ENCODE data around the gene ACADS. TPM values are rescaled to one million over a fixed set of nuclear protein-coding genes. Genes with fewer than 3 reads are reported as not detected.

The ACADS gene
- total RNA-seq, 1 experiment from 2014 or later, result 3.4 TPM

DNA sequence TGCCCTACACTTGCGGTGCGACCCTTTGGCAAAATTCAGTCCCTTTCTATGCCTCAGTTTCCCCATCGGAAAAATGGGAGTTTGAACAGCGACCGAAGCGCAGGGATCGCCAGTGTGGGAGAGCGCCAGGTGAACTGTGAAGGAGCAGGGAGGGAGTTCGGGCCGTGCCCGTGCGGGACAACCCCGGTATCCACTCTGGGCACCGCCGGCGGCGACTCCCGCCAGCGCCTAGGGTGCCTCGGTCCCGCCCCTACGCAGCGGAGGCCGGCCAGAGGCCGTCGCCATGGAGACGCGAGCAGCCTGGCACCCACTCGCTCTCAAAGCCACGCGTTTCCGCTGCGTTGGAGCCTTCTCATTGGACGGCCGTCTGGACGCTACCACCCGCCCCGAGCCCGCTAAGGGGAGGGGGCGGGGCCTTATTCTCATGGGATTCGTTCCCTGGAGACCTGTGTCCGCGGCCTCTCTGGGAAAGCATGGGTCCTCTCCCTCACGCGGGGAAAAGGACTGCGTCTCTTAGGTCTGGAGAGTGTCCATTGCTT is 39.4 kb upstream of the ACADS start:
- TF ChIP-seq, protein P1, sequence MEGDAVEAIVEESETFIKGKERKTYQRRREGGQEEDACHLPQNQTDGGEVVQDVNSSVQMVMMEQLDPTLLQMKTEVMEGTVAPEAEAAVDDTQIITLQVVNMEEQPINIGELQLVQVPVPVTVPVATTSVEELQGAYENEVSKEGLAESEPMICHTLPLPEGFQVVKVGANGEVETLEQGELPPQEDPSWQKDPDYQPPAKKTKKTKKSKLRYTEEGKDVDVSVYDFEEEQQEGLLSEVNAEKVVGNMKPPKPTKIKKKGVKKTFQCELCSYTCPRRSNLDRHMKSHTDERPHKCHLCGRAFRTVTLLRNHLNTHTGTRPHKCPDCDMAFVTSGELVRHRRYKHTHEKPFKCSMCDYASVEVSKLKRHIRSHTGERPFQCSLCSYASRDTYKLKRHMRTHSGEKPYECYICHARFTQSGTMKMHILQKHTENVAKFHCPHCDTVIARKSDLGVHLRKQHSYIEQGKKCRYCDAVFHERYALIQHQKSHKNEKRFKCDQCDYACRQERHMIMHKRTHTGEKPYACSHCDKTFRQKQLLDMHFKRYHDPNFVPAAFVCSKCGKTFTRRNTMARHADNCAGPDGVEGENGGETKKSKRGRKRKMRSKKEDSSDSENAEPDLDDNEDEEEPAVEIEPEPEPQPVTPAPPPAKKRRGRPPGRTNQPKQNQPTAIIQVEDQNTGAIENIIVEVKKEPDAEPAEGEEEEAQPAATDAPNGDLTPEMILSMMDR (conservative IDR thresholded peaks at IDR 0.05; ENCODE audit: low read depth, low read length), result no peak
- TF ChIP-seq EZH2 (IDR thresholded peaks at IDR 0.05; ENCODE audit: borderline replicate concordance, low read depth, low read length, poor library complexity, severe bottlenecking), result no peak
- no peaks in the 10 kb centered on the region for H3K9me3 ChIP-seq (ENCODE audit: low read depth, low read length, poor library complexity, severe bottlenecking)
- DNase-seq (ENCODE audit: low spot score), result peak; percentile 99
- H3K27ac ChIP-seq (ENCODE audit: low read depth, low read length, poor library complexity, severe bottlenecking), result peak overlapping the region; percentile 98
- intact Hi-C loops (cut with micrococcal nuclease; ENCODE audit: unreplicated experiment), result no loop called here
- ChIA-PET CTCF (no interaction called here), POLR2A (ENCODE audit: low non-redundant PET) (no interaction called here)
- H3K36me3 ChIP-seq (ENCODE audit: insufficient read depth, low read length, poor library complexity, severe bottlenecking), result no peaks in the 10 kb centered on the region
- no peaks in the 10 kb centered on the region for H3K27me3 ChIP-seq (replicated peaks; ENCODE audit: insufficient read depth, low read depth, low read length, poor library complexity)
- peak overlapping the region; percentile 93 for H3K4me3 ChIP-seq (ENCODE audit: low read depth, low read length, poor library complexity, severe bottlenecking)
- peaks cover 23% of the 10 kb centered on the region for H3K4me1 ChIP-seq (ENCODE audit: insufficient read depth, low read length, poor library complexity, severe bottlenecking)
- BruUV-seq (replicated peaks), result no TSS peak

DNA sequence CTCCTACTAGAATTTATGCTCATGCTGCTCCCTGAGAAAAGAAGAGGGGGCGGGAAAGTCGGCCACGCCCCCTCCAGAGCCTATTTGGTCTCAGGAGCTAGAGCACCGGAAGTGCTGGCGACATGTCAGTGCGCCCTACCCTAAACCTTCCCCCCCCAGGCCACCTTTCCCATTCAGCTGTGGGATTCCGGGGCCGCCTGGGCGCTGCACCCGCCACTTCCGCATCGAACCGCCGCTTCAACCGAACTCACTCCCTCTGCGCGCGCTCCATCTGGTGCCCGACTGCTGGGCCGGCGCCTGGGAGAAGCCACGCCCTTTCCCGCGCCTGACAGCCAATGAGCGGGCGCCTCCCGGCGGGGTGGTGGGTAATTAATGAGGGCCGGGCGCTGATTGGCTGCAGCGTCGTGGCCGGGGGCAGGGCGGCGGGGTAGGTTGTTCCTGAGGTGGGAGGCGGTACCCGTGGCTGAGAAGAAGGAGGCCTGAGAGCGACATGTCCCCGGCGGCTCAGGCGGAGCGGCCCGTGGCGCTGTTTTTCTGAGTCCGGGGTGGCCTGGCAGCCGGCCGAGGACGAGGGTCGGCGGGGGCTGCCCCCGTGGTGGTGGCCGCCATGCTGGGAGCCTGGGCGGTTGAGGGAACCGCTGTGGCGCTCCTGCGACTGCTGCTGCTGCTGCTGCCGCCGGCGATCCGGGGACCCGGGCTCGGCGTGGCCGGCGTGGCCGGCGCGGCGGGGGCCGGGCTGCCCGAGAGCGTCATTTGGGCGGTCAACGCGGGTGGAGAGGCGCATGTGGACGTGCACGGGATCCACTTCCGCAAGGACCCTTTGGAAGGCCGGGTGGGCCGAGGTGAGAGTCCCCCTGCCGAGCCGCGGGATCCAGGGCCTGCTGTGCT is 38.7 kb upstream of the ACADS start, which contains the start of gene MLEC:
Gene MLEC (plus strand): TSS at position 460 of the 888 bp plus-strand sequence. CDS start 148 bp downstream, at position 608.
- intact Hi-C loops (cut with micrococcal nuclease; ENCODE audit: unreplicated experiment), result no loop called here
- BruUV-seq (replicated peaks), result no TSS peak
- POLR2A ChIA-PET (ENCODE audit: low non-redundant PET), result interaction anchor here (0.6 kb wide), 1 partner anchor 27 kb away, joined by 3 read pairs; no protein-coding TSS in a partner anchor

DNA sequence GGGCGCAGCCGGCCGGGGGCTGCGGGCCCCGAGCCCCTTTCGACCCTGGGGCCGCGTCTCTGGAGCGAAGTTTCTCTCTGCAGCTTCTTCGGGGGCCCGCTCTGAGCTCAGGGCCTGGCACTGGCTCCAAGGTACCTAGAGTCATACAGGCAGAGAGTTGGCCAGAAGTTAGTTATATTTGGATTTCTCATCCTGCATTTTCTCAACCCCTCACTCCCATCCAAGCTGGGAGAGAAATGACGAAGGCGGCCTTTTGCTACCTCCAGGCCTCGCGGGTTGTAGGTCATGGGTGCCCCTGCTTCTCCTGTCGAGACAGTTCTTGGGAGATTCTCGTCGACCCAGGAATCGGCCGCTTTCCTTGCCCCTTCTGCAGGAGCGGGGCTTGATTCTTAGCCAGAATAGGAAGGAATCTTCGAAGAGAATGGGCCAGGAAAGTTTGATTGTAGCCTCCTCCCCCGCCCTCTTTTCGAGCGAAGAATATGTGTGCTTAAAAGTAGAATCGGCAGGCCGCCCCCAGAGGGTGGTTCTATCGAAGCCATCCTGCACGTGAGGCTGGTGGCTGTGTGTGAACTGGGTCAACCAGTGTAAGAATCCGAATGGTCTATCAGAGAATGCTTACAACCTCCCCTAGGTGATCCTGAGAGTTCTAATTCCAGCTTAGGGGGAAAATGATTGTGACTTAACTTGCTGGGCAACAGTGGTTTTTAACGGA is 37.9 kb upstream of the ACADS start:
- intact Hi-C loops (cut with micrococcal nuclease; ENCODE audit: unreplicated experiment), result no loop called here
- ChIA-PET POLR2A (ENCODE audit: low non-redundant PET) (no interaction called here), CTCF (interaction anchor here (0.7 to 0.9 kb wide), 2 partner anchors 39 to 47 kb away, joined by 3 to 7 read pairs; partner anchors contain the start of gene CABP1)
- Histone ChIP-seq H3K36me3 (ENCODE audit: insufficient read depth, low read length, poor library complexity, severe bottlenecking) (no peaks in the 10 kb centered on the region), H3K9me3 (ENCODE audit: low read depth, low read length, poor library complexity, severe bottlenecking) (no peaks in the 10 kb centered on the region), H3K27me3 (replicated peaks; ENCODE audit: insufficient read depth, low read depth, low read length, poor library complexity) (no peaks in the 10 kb centered on the region), H3K4me1 (ENCODE audit: insufficient read depth, low read length, poor library complexity, severe bottlenecking) (peaks cover 24% of the 10 kb centered on the region), H3K27ac (ENCODE audit: low read depth, low read length, poor library complexity, severe bottlenecking) (peak overlapping the region; percentile 98), H3K4me3 (ENCODE audit: low read depth, low read length, poor library complexity, severe bottlenecking) (peak overlapping the region; percentile 93)
- TF ChIP-seq, protein P1 (conservative IDR thresholded peaks at IDR 0.05; ENCODE audit: low read depth, low read length), result no peak
- no peak for TF ChIP-seq EZH2 (IDR thresholded peaks at IDR 0.05; ENCODE audit: borderline replicate concordance, low read depth, low read length, poor library complexity, severe bottlenecking)
- no peak for DNase-seq (ENCODE audit: low spot score)
- no TSS peak for BruUV-seq (replicated peaks)

More for the DNA sequence above, 38.7 kb upstream of the ACADS start, which contains the start of gene MLEC:
- DNase-seq (ENCODE audit: low spot score), result peak; percentile 99
- no peaks in the 10 kb centered on the region for H3K36me3 ChIP-seq (ENCODE audit: insufficient read depth, low read length, poor library complexity, severe bottlenecking)
- H3K4me3 ChIP-seq (ENCODE audit: low read depth, low read length, poor library complexity, severe bottlenecking), result peak within 1 kb of the TSS; percentile 93
- H3K4me1 ChIP-seq (ENCODE audit: insufficient read depth, low read length, poor library complexity, severe bottlenecking), result peaks cover 24% of the 10 kb centered on the region
- H3K9me3 ChIP-seq (ENCODE audit: low read depth, low read length, poor library complexity, severe bottlenecking), result no peaks in the 10 kb centered on the region
- no peaks in the 10 kb centered on the region for H3K27me3 ChIP-seq (replicated peaks; ENCODE audit: insufficient read depth, low read depth, low read length, poor library complexity)
- H3K27ac ChIP-seq (ENCODE audit: low read depth, low read length, poor library complexity, severe bottlenecking), result peak within 1 kb of the TSS; percentile 98
- CTCF ChIA-PET, result interaction anchor here (0.6 to 0.9 kb wide), 3 partner anchors 38 to 601 kb away, joined by 3 to 7 read pairs (median 3); partner anchors contain the start of gene CABP1
- TF ChIP-seq, protein P1 (conservative IDR thresholded peaks at IDR 0.05; ENCODE audit: low read depth, low read length), result 0 out of 2 replicates have a peak, but pooled peaks have one; percentile 26
- no peak for TF ChIP-seq EZH2 (IDR thresholded peaks at IDR 0.05; ENCODE audit: borderline replicate concordance, low read depth, low read length, poor library complexity, severe bottlenecking)
